SK-N-SH (cell line): ENCODE data around the gene SUN2. TPM values are rescaled to one million over a fixed set of nuclear protein-coding genes. Genes with fewer than 3 reads are reported as not detected.

ENCODE experiments used
- CTCF ChIA-PET: fragments of 300-600, 350-600 bp; formaldehyde crosslinking; extraction: SDS; loops from one replicate; lab custom pipeline; 2021; lab: Yijun Ruan, JAX
- POLR2A ChIA-PET: fragments of 350-600 bp; sonication (Branson Sonifier 250); formaldehyde crosslinking; extraction: SDS; loops from one replicate; lab custom pipeline; 2020; ENCODE audit warnings: antibody characterized with exemption, inconsistent platforms; lab: Yijun Ruan, JAX
- DNase-seq: peaks from one replicate; pipeline ENCODE4 v3.0.0; 2012
- H2AFZ ChIP-seq: fragments of 200-600 bp; sonication (generic); 2 replicates; pipeline ENCODE4 v1.8.1; 2016; ENCODE audit warnings: antibody characterized with exemption, mild to moderate bottlenecking, low read depth
- H3F3A ChIP-seq: fragments of 200-600 bp; sonication (generic); replicated peaks from 2 replicates; pipeline ENCODE3; 2016; ENCODE audit warnings: antibody characterized with exemption, mild to moderate bottlenecking; ENCODE audit not compliant: insufficient read depth
- H3K27ac ChIP-seq, 2 experiments: fragments of 200-500 bp in 1 of 2; fragments of 200-600 bp in 1 of 2; sonication (Bioruptor generic) in 1 of 2; sonication (generic), shearing (Covaris generic) in 1 of 2; 2 replicates each; pipeline versions ENCODE4 v1.5.1 to v1.6.1; 2014 to 2016; ENCODE audit warnings: low read depth in 2 of 2, inconsistent platforms in 1 of 2, low read length in 1 of 2, mild to moderate bottlenecking in 1 of 2, mixed read lengths in 1 of 2
- H3K27me3 ChIP-seq: fragments of 200-600 bp; sonication (generic), shearing (Covaris generic); 2 replicates; pipeline ENCODE4 v1.6.1; 2016; ENCODE audit warnings: mixed run types; ENCODE audit not compliant: insufficient read depth
- H3K36me3 ChIP-seq, 2 experiments: fragments of 200-500 bp in 1 of 2; fragments of 200-600 bp in 1 of 2; sonication (Bioruptor generic) in 1 of 2; sonication (generic) in 1 of 2; replicated peaks in 1 of 2; 2 replicates each; pipeline versions ENCODE3 to v1.5.1; 2014 to 2016; ENCODE audit warnings: low read length in 1 of 2, mild to moderate bottlenecking in 1 of 2; ENCODE audit not compliant: insufficient read depth in 2 of 2, control insufficient read depth in 1 of 2
- H3K4me1 ChIP-seq, 2 experiments: fragments of 200-500 bp in 1 of 2; fragments of 200-600 bp in 1 of 2; sonication (Bioruptor generic) in 1 of 2; sonication (generic), shearing (Covaris generic) in 1 of 2; 2 replicates each; pipeline versions ENCODE4 v1.5.1 to v1.6.1; 2014 to 2016; ENCODE audit warnings: low read depth in 1 of 2, low read length in 1 of 2, mixed run types in 1 of 2; ENCODE audit not compliant: insufficient read depth in 2 of 2, control insufficient read depth in 1 of 2
- H3K4me2 ChIP-seq: fragments of 200-600 bp; sonication (generic), shearing (Covaris generic); 2 replicates; pipeline ENCODE4 v1.6.1; 2017; ENCODE audit warnings: mixed run types
- H3K4me3 ChIP-seq, 2 experiments: fragments of 200-500 bp in 1 of 2; fragments of 200-600 bp in 1 of 2; sonication (Bioruptor generic) in 1 of 2; sonication (generic), shearing (Covaris generic) in 1 of 2; 2 replicates each; pipeline versions ENCODE4 v1.5.1 to v1.8.1; 2014 to 2016; ENCODE audit warnings: low read depth in 2 of 2, inconsistent platforms in 1 of 2, low read length in 1 of 2, mild to moderate bottlenecking in 1 of 2, mixed read lengths in 1 of 2, moderate library complexity in 1 of 2
- H3K79me2 ChIP-seq: fragments of 200-600 bp; sonication (generic); 2 replicates; pipeline ENCODE4 v1.8.1; 2017; ENCODE audit warnings: mild to moderate bottlenecking; ENCODE audit not compliant: insufficient read depth
- H3K9ac ChIP-seq: fragments of 200-600 bp; sonication (generic); 2 replicates; pipeline ENCODE4 v1.6.1; 2017; ENCODE audit warnings: mixed run types
- H3K9me2 ChIP-seq: fragments of 200-600 bp; sonication (generic); 2 replicates; pipeline ENCODE4 v1.6.1; 2017; ENCODE audit warnings: mixed run types
- H3K9me3 ChIP-seq: fragments of 200-600 bp; sonication (generic); 2 replicates; pipeline ENCODE4 v1.6.1; 2017; ENCODE audit warnings: mixed run types, mild to moderate bottlenecking, moderate library complexity
- H4K20me1 ChIP-seq: fragments of 200-600 bp; sonication (generic); 2 replicates; pipeline ENCODE4 v1.6.1; 2017; ENCODE audit warnings: mild to moderate bottlenecking, mixed run types; ENCODE audit not compliant: insufficient read depth
- CHD2 ChIP-seq: fragments of 150-350 bp; IDR thresholded peaks from 2 replicates; pipeline ENCODE4 v1.6.1; 2018; ENCODE audit warnings: low read length; ENCODE audit not compliant: partially characterized antibody
- ELF1 ChIP-seq: IDR thresholded peaks from 2 replicates; pipeline ENCODE4 v1.4.0; 2012
- EP300 ChIP-seq, 2 experiments: IDR thresholded peaks; 2 replicates each; pipeline versions ENCODE4 v1.4.0 to v1.6.1; 2012; ENCODE audit warnings: borderline replicate concordance in 1 of 2, low read depth in 1 of 2, low read length in 1 of 2
- EZH2phosphoT487 ChIP-seq: fragments of 200-600 bp; sonication (generic); IDR thresholded peaks from 2 replicates; pipeline ENCODE4 v1.6.1; 2017; ENCODE audit warnings: low read depth, mixed run types, mild to moderate bottlenecking, antibody characterized with exemption, moderate library complexity, borderline replicate concordance
- FOSL2 ChIP-seq: IDR thresholded peaks from 2 replicates; pipeline ENCODE4 v1.4.0; 2012; ENCODE audit warnings: low read depth, mild to moderate bottlenecking, moderate library complexity, borderline replicate concordance
- FOXM1 ChIP-seq: IDR thresholded peaks from 2 replicates; pipeline ENCODE4 v1.4.0; 2012; ENCODE audit warnings: low read depth, mild to moderate bottlenecking
- GABPA ChIP-seq: IDR thresholded peaks from 2 replicates; pipeline ENCODE4 v1.4.0; 2012; ENCODE audit warnings: low read depth, mild to moderate bottlenecking
- GATA2 ChIP-seq: sonication (generic); formaldehyde crosslinking; IDR thresholded peaks from 2 replicates; pipeline ENCODE4 v1.5.0; 2020; ENCODE audit warnings: mild to moderate bottlenecking, missing genetic modification reagents
- JUND ChIP-seq: IDR thresholded peaks from 2 replicates; pipeline ENCODE4 v1.4.0; 2012
- MAX ChIP-seq: IDR thresholded peaks from 2 replicates; pipeline ENCODE4 v1.4.0; 2012; ENCODE audit warnings: low read depth
- MXI1 ChIP-seq: IDR thresholded peaks from 2 replicates; pipeline ENCODE4 v1.6.1; 2012; ENCODE audit warnings: mild to moderate bottlenecking, low read depth, low read length, improper control_type of control experiment
- NRF1 ChIP-seq: IDR thresholded peaks from 2 replicates; pipeline ENCODE4 v1.6.1; 2012; ENCODE audit warnings: low read depth, mild to moderate bottlenecking, low read length
- PBX3 ChIP-seq: IDR thresholded peaks from 2 replicates; pipeline ENCODE4; 2012
- POLR2AphosphoS5 ChIP-seq: IDR thresholded peaks from 2 replicates; pipeline ENCODE4 v1.6.1; 2012; ENCODE audit warnings: low read depth, low read length
- RCOR1 ChIP-seq: fragments of 150-350 bp; IDR thresholded peaks from 2 replicates; pipeline ENCODE4 v1.6.1; 2017; ENCODE audit warnings: antibody characterized with exemption, low read length
- RFX5 ChIP-seq: IDR thresholded peaks from 2 replicates; pipeline ENCODE4 v1.6.1; 2012; ENCODE audit warnings: mild to moderate bottlenecking, improper control_type of control experiment, low read length
- RXRA ChIP-seq: IDR thresholded peaks from 2 replicates; pipeline ENCODE4 v1.4.0; 2012; ENCODE audit warnings: low read depth, mild to moderate bottlenecking, borderline replicate concordance
- SIN3A ChIP-seq: IDR thresholded peaks from 2 replicates; pipeline ENCODE4 v1.6.1; 2012; ENCODE audit warnings: low read depth, mild to moderate bottlenecking, low read length, moderate library complexity, borderline replicate concordance
- SMC3 ChIP-seq: IDR thresholded peaks from 2 replicates; pipeline ENCODE4 v1.6.1; 2012; ENCODE audit warnings: low read depth, low read length, improper control_type of control experiment
- TCF12 ChIP-seq: IDR thresholded peaks from 2 replicates; pipeline ENCODE4 v1.4.0; 2012
- TEAD4 ChIP-seq: IDR thresholded peaks from 2 replicates; pipeline ENCODE4 v1.4.0; 2012; ENCODE audit warnings: mild to moderate bottlenecking, borderline replicate concordance; ENCODE audit not compliant: insufficient read depth
- USF1 ChIP-seq: IDR thresholded peaks from 2 replicates; pipeline ENCODE4 v1.4.0; 2012; ENCODE audit warnings: low read depth, borderline replicate concordance
- YY1 ChIP-seq: IDR thresholded peaks from 2 replicates; pipeline ENCODE4 v1.4.0; 2012; ENCODE audit warnings: low read depth, mild to moderate bottlenecking
- WGBS: methylation state at CpG from one replicate; pipeline ENCODE4 v1.1.6; 2017; ENCODE audit warnings: low lambda C conversion rate; 5-methylcytosine and 5-hydroxymethylcytosine counted together
- polyA plus RNA-seq, 3 experiments: library from polyadenylated mRNA; depleted of rRNA; stranded (reverse); fragments of >200 nt; gene quantifications; 2 replicates each; pipeline ENCODE4 v1.2.3, GENCODE V29; 2012

Gene SUN2
- polyA plus RNA-seq, 1 of the 3 experiments (the other 2 are of a cell fraction) = 10.2 TPM

GRCh38 chr22:38741576-38741975, 14.2 kb downstream of the SUN2 start:
- CTCF ChIA-PET = interaction anchor here (1.3 kb wide), 1 partner anchor 17 kb away, joined by 3 read pairs; no protein-coding TSS in a partner anchor
- no peaks in the 10 kb centered on the region for H3K27me3 ChIP-seq
- no peaks in the 10 kb centered on the region for H3F3A ChIP-seq
- POLR2A ChIA-PET = no interaction called here
- H3K4me1 ChIP-seq = no peaks in the 10 kb centered on the region
- 97% methylated on average over 6 of the region's 10 CpGs for WGBS
- peaks cover 0 to 9% of the 10 kb centered on the region in 2 experiments for H3K36me3 ChIP-seq
- H3K9me2 ChIP-seq = no peaks in the 10 kb centered on the region
- no peaks in the 10 kb centered on the region for H4K20me1 ChIP-seq
- TF ChIP-seq SMC3 (no peak), MAX (no peak), NRF1 (no peak), JUND (no peak), RFX5 (no peak), GABPA (no peak), POLR2AphosphoS5 (no peak), PBX3 (no peak), USF1 (no peak), FOXM1 (no peak), MXI1 (no peak), RCOR1 (no peak), EP300 (IDR thresholded peaks at IDR 0.05; ENCODE audit: borderline replicate concordance in 1 of 2, low read depth in 1 of 2, low read length in 1 of 2) (no peak), TEAD4 (no peak), SIN3A (no peak), TCF12 (no peak), FOSL2 (no peak), CHD2 (no peak)
- no peak for DNase-seq
- H3K79me2 ChIP-seq = no peaks in the 10 kb centered on the region
- H3K9ac ChIP-seq = no peak overlapping the region
- H3K4me3 ChIP-seq = no peak overlapping the region
- H3K27ac ChIP-seq = no peak overlapping the region
- H3K9me3 ChIP-seq = no peaks in the 10 kb centered on the region
- H3K4me2 ChIP-seq = no peak overlapping the region
- no peak overlapping the region for H2AFZ ChIP-seq

- no peak overlapping the region for H3K9ac ChIP-seq
- ChIA-PET CTCF (interaction anchor here (1.0 to 1.3 kb wide), 2 partner anchors 17 to 25 kb away, joined by 3 to 4 read pairs; no protein-coding TSS in a partner anchor), POLR2A (no interaction called here)
- DNase-seq = no peak
- no peaks in the 10 kb centered on the region for H3F3A ChIP-seq
- no peak overlapping the region for H3K4me3 ChIP-seq
- H3K36me3 ChIP-seq = peaks cover 0 to 9% of the 10 kb centered on the region in 2 experiments
- no peaks in the 10 kb centered on the region for H3K9me2 ChIP-seq
- no peaks in the 10 kb centered on the region for H3K79me2 ChIP-seq
- H3K4me2 ChIP-seq = no peak overlapping the region
- no peak overlapping the region for H2AFZ ChIP-seq
- no peaks in the 10 kb centered on the region for H3K9me3 ChIP-seq
- TF ChIP-seq RXRA (no peak), POLR2AphosphoS5 (no peak), YY1 (no peak), GATA2 (CRISPR knock-in tag) (no peak), EP300 (IDR thresholded peaks at IDR 0.05; ENCODE audit: borderline replicate concordance in 1 of 2, low read depth in 1 of 2, low read length in 1 of 2) (no peak), NRF1 (no peak), CHD2 (no peak), JUND (no peak), SMC3 (no peak), USF1 (no peak), RCOR1 (no peak), SIN3A (no peak), TEAD4 (no peak), EZH2phosphoT487 (no peak), ELF1 (no peak)
- no CpG with 5 or more reads among the region's 9 CpGs for WGBS
- no peaks in the 10 kb centered on the region for H3K27me3 ChIP-seq
- no peaks in the 10 kb centered on the region for H4K20me1 ChIP-seq
- H3K27ac ChIP-seq = no peak overlapping the region
- no peaks in the 10 kb centered on the region for H3K4me1 ChIP-seq
Measured at GRCh38 chr22:38741166-38741565, 14.6 kb downstream of the SUN2 start.
